Stimulated activated naive CD8-positive, alpha-beta T cell treated with anti-CD3 and anti-CD28 coated beads, Interleukin-15, amount 100 ng/mL, for 72 hours (primary cell): Measurements from ENCODE around the gene RGS6.
"Not testable (repeated sequence)": the region's sequence is repeated elsewhere in the genome, so short reads cannot be mapped to it uniquely, and the experiment has no call there.

Experiments used
- ATAC-seq: fragments of 150-1000 bp; cut with Tn5 transposase; 2 replicates; pipeline ENCODE4 v1.10.0; 2021; ENCODE audit warnings: mild to moderate bottlenecking, moderate library complexity
- DNase-seq, 2 donors: peaks; one replicate each; pipeline ENCODE4 v3.0.0; 2021 to 2022
- H3K27ac Mint-ChIP-seq, 2 donors: one replicate each; pipeline ENCODE4 v1.8.0; 2022; ENCODE audit warnings: mild to moderate bottlenecking in 2 of 2, mixed read lengths in 2 of 2, moderate library complexity in 2 of 2
- H3K27me3 Mint-ChIP-seq: one replicate; pipeline ENCODE4 v1.8.0; 2022; ENCODE audit warnings: mixed read lengths
- H3K4me1 Mint-ChIP-seq: one replicate; pipeline ENCODE4 v1.8.0; 2022; ENCODE audit warnings: mild to moderate bottlenecking, mixed read lengths
- H3K4me3 Mint-ChIP-seq, 2 donors: one replicate each; pipeline ENCODE4 v1.8.0; 2022; ENCODE audit warnings: mild to moderate bottlenecking in 2 of 2, mixed read lengths in 2 of 2, moderate library complexity in 1 of 2
- H3K9me3 Mint-ChIP-seq, 2 donors: one replicate each; pipeline ENCODE4 v1.8.0; 2022; ENCODE audit warnings: mixed read lengths in 2 of 2

The RGS6 gene

GRCh38 chr14:72448212-72448611 is 516.0 kb downstream of the RGS6 start:
- peaks cover 38% of the 10 kb centered on the region for H3K27me3 Mint-ChIP-seq
- DNase-seq (no peak), ATAC-seq (no peak)
- H3K27ac Mint-ChIP-seq: no peak overlapping the region
- no peak overlapping the region for H3K4me3 Mint-ChIP-seq
- H3K9me3 Mint-ChIP-seq: no peaks in the 10 kb centered on the region
- H3K4me1 Mint-ChIP-seq: peaks cover 62% of the 10 kb centered on the region

GRCh38 chr14:72450473-72451044 is 518.3 kb downstream of the RGS6 start:
- peak overlapping the region; percentile 96 to 98 for H3K27ac Mint-ChIP-seq
- DNase-seq (no peak), ATAC-seq (no peak)
- peaks cover 42% of the 10 kb centered on the region for H3K27me3 Mint-ChIP-seq
- peaks cover 41% of the 10 kb centered on the region for H3K4me1 Mint-ChIP-seq
- no peaks in the 10 kb centered on the region for H3K9me3 Mint-ChIP-seq
- peak overlapping the region in 1 of 2 donors; percentile 74 for H3K4me3 Mint-ChIP-seq

GRCh38 chr14:72451054-72451972 is 519.1 kb downstream of the RGS6 start:
- H3K9me3 Mint-ChIP-seq: no peaks in the 10 kb centered on the region
- DNase-seq (peak; percentile 36 to 87), ATAC-seq (peak; percentile 89)
- H3K27me3 Mint-ChIP-seq: peaks cover 35% of the 10 kb centered on the region
- H3K27ac Mint-ChIP-seq: peak overlapping the region; percentile 96 to 98
- peaks cover 35% of the 10 kb centered on the region for H3K4me1 Mint-ChIP-seq
- peak overlapping the region; percentile 70 to 74 for H3K4me3 Mint-ChIP-seq

- ATAC-seq (no peak), DNase-seq (no peak)
- Mint-ChIP-seq H3K4me3 (peak overlapping the region; percentile 70 to 74), H3K4me1 (peaks cover 29% of the 10 kb centered on the region), H3K27ac (peak overlapping the region in 1 of 2 donors; percentile 3), H3K9me3 (no peaks in the 10 kb centered on the region), H3K27me3 (peaks cover 31% of the 10 kb centered on the region)
Measured at GRCh38 chr14:72452774-72453173, 520.5 kb downstream of the RGS6 start.

- no peak overlapping the region for H3K27ac Mint-ChIP-seq
- no peaks in the 10 kb centered on the region for H3K9me3 Mint-ChIP-seq
- no peak for ATAC-seq
- H3K4me1 Mint-ChIP-seq: peaks cover 29% of the 10 kb centered on the region
- no peak overlapping the region for H3K4me3 Mint-ChIP-seq
- DNase-seq: no peak
- H3K27me3 Mint-ChIP-seq: peaks cover 49% of the 10 kb centered on the region
Measured at GRCh38 chr14:72454388-72455160, 522.3 kb downstream of the RGS6 start.

- H3K27me3 Mint-ChIP-seq: peaks cover 44% of the 10 kb centered on the region
- peaks cover 5% of the 10 kb centered on the region for H3K4me1 Mint-ChIP-seq
- H3K9me3 Mint-ChIP-seq: no peaks in the 10 kb centered on the region
- no peak for DNase-seq
- no peak overlapping the region for H3K4me3 Mint-ChIP-seq
- ATAC-seq: no peak
- H3K27ac Mint-ChIP-seq: no peak overlapping the region
Measured at GRCh38 chr14:72457641-72458040, 525.4 kb downstream of the RGS6 start.

- peaks cover 25% of the 10 kb centered on the region for H3K27me3 Mint-ChIP-seq
- no peaks in the 10 kb centered on the region for H3K4me1 Mint-ChIP-seq
- no peak overlapping the region for H3K27ac Mint-ChIP-seq
- peaks cover 12 to 22% of the 10 kb centered on the region in 2 donors for H3K9me3 Mint-ChIP-seq
- ATAC-seq (no peak), DNase-seq (no peak)
- H3K4me3 Mint-ChIP-seq: no peak overlapping the region
Measured at GRCh38 chr14:72462056-72462455, 529.8 kb downstream of the RGS6 start.

GRCh38 chr14:72463291-72463866 is 531.1 kb downstream of the RGS6 start:
- Mint-ChIP-seq H3K27me3 (peaks cover 14% of the 10 kb centered on the region), H3K9me3 (peaks cover 12 to 22% of the 10 kb centered on the region in 2 donors), H3K4me3 (no peak overlapping the region), H3K27ac (no peak overlapping the region), H3K4me1 (no peaks in the 10 kb centered on the region)
- DNase-seq (no peak), ATAC-seq (no peak)

GRCh38 chr14:72464226-72464625 is 532.0 kb downstream of the RGS6 start:
- DNase-seq (no peak), ATAC-seq (no peak)
- peak overlapping the region in 1 of 2 donors; percentile 20 for H3K27ac Mint-ChIP-seq
- H3K27me3 Mint-ChIP-seq: peaks cover 6% of the 10 kb centered on the region
- no peaks in the 10 kb centered on the region for H3K4me1 Mint-ChIP-seq
- H3K4me3 Mint-ChIP-seq: no peak overlapping the region
- peaks cover 12 to 22% of the 10 kb centered on the region in 2 donors for H3K9me3 Mint-ChIP-seq

- Mint-ChIP-seq H3K27ac (no peak overlapping the region), H3K4me1 (no peaks in the 10 kb centered on the region), H3K27me3 (peaks cover 12% of the 10 kb centered on the region), H3K9me3 (peaks cover 12 to 22% of the 10 kb centered on the region in 2 donors), H3K4me3 (no peak overlapping the region)
- ATAC-seq (no peak), DNase-seq (no peak)
Measured at GRCh38 chr14:72466325-72466724, 534.1 kb downstream of the RGS6 start.

- DNase-seq (no peak), ATAC-seq (no peak)
- H3K4me1 Mint-ChIP-seq: peaks cover 6% of the 10 kb centered on the region
- no peak overlapping the region for H3K27ac Mint-ChIP-seq
- no peaks in the 10 kb centered on the region for H3K9me3 Mint-ChIP-seq
- no peak overlapping the region for H3K4me3 Mint-ChIP-seq
- H3K27me3 Mint-ChIP-seq: peaks cover 23% of the 10 kb centered on the region
Measured at GRCh38 chr14:72471346-72471745, 539.1 kb downstream of the RGS6 start.

- DNase-seq (no peak), ATAC-seq (no peak)
- H3K9me3 Mint-ChIP-seq: no peaks in the 10 kb centered on the region
- H3K4me3 Mint-ChIP-seq: no peak overlapping the region
- H3K27me3 Mint-ChIP-seq: peaks cover 28% of the 10 kb centered on the region
- no peak overlapping the region for H3K27ac Mint-ChIP-seq
- H3K4me1 Mint-ChIP-seq: peaks cover 21% of the 10 kb centered on the region
Measured at GRCh38 chr14:72472845-72473244, 540.6 kb downstream of the RGS6 start.

- peaks cover 58% of the 10 kb centered on the region for H3K4me1 Mint-ChIP-seq
Measured at GRCh38 chr14:72476657-72477499, 544.6 kb downstream of the RGS6 start.

GRCh38 chr14:72477578-72477977 is 545.3 kb downstream of the RGS6 start:
- H3K4me3 Mint-ChIP-seq: peak overlapping the region; percentile 71 to 72
- H3K9me3 Mint-ChIP-seq, ATAC-seq, DNase-seq: not testable (repeated sequence)
- H3K4me1 Mint-ChIP-seq: peaks cover 58% of the 10 kb centered on the region
- H3K27me3 Mint-ChIP-seq: peaks cover 43% of the 10 kb centered on the region
- H3K27ac Mint-ChIP-seq: peak overlapping the region in 1 of 2 donors; percentile 34

More at GRCh38 chr14:72476657-72477499, 544.6 kb downstream of the RGS6 start:
- DNase-seq (peak; percentile 75 to 87), ATAC-seq (peak; percentile 97)
- peaks cover 43% of the 10 kb centered on the region for H3K27me3 Mint-ChIP-seq
- H3K27ac Mint-ChIP-seq: peak overlapping the region; percentile 41 to 50
- peak overlapping the region; percentile 71 to 72 for H3K4me3 Mint-ChIP-seq
- no peaks in the 10 kb centered on the region for H3K9me3 Mint-ChIP-seq
